Right lobe of liver (tissue), 4 donors: ENCODE measurements around the gene GRID1.

Source experiments
- POLR2A ChIP-seq: fragments of 450-650 bp; IDR thresholded peaks from one replicate; pipeline ENCODE4 v1.6.1; 2017; ENCODE audit warnings: antibody characterized with exemption, mild to moderate bottlenecking
- TF ChIP-seq, protein P1 (sequence below), 4 donors: fragments of 200-600 bp in 3 of 4; fragments of 450-650 bp in 1 of 4; IDR thresholded peaks; one replicate each; pipeline versions ENCODE4 v1.5.1 to v1.8.0; 2016 to 2022; ENCODE audit warnings: antibody characterized with exemption in 4 of 4, mild to moderate bottlenecking in 2 of 4
- donor health status: DM: no; HTN: no; CAD: no.
- donor health status: DM: no; HTN: no; CAD: no.
- donor health status: DM: no; HTN: yes; CAD: no.

DNA sequence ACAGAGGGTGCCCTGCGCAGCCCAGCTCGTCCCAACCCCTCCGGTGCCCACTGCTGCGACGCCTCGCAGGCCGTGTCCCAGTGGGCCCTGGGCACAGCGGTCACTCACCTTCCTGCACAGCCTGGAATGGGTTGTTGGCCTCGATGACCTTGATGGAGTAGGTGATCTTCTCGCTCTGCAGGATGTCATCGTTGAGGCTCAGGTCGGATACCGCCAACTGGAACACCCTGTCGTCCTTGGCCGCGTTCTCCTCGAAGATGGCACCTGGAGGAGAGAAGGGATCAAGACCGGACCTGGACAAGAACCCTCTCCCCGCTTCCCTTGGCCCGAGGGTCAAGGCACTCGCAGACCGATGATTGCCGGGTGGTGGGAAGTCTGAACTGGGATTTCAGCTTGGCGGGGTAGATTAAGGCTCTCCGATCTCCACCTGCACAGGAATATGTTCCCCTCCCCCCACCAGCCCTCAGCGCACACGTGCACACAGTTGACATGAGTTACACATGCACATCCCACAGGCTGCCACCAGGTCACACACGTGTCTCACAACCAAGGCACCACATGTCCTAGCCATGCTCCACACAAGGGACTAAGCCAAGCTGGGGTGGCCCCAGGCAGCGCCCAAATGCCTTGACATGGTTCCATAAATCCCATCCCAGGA is 2.6 kb downstream of the GRID1 start:
- TF ChIP-seq, protein P1, sequence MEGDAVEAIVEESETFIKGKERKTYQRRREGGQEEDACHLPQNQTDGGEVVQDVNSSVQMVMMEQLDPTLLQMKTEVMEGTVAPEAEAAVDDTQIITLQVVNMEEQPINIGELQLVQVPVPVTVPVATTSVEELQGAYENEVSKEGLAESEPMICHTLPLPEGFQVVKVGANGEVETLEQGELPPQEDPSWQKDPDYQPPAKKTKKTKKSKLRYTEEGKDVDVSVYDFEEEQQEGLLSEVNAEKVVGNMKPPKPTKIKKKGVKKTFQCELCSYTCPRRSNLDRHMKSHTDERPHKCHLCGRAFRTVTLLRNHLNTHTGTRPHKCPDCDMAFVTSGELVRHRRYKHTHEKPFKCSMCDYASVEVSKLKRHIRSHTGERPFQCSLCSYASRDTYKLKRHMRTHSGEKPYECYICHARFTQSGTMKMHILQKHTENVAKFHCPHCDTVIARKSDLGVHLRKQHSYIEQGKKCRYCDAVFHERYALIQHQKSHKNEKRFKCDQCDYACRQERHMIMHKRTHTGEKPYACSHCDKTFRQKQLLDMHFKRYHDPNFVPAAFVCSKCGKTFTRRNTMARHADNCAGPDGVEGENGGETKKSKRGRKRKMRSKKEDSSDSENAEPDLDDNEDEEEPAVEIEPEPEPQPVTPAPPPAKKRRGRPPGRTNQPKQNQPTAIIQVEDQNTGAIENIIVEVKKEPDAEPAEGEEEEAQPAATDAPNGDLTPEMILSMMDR (IDR thresholded peaks at IDR 0.05) = no peak
- no peak for TF ChIP-seq POLR2A
